Type B pancreatic cell (in vitro differentiated cells): Measurements from ENCODE around the gene UTRN. TPM values are rescaled to one million over a fixed set of nuclear protein-coding genes. Genes with fewer than 3 reads are reported as not detected.

Experiments used
- DNase-seq: peaks from one replicate; pipeline ENCODE4 v3.0.0; 2021; ENCODE audit warnings: mixed read lengths; ENCODE audit not compliant: unreplicated experiment; ENCODE audit errors: extremely low spot score
- H3K27ac Mint-ChIP-seq: 2 replicates; pipeline ENCODE4 v1.8.0; 2021; ENCODE audit warnings: mild to moderate bottlenecking, mixed read lengths
- H3K27me3 Mint-ChIP-seq: 2 replicates; pipeline ENCODE4 v1.8.0; 2021; ENCODE audit warnings: mixed read lengths
- H3K36me3 Mint-ChIP-seq: 2 replicates; pipeline ENCODE4 v1.8.0; 2021; ENCODE audit warnings: mixed read lengths
- H3K4me1 Mint-ChIP-seq: one replicate; pipeline ENCODE4 v1.8.0; 2021; ENCODE audit warnings: mixed read lengths; ENCODE audit not compliant: unreplicated experiment
- H3K4me3 Mint-ChIP-seq: 2 replicates; pipeline ENCODE4 v1.8.0; 2021; ENCODE audit warnings: mild to moderate bottlenecking, mixed read lengths
- H3K9me3 Mint-ChIP-seq: 2 replicates; pipeline ENCODE4 v1.8.0; 2021; ENCODE audit warnings: mixed read lengths
- total RNA-seq: library from RNA; stranded (reverse); gene quantifications from 2 replicates; pipeline ENCODE4 v1.2.1, GENCODE V29; 2021; ENCODE audit warnings: low replicate concordance
- TF ChIP-seq, protein P1 (sequence below): fragments of 200-600 bp; sonication (generic); conservative IDR thresholded peaks from 2 replicates; pipeline ENCODE4 v1.5.0; 2021; ENCODE audit warnings: antibody characterized with exemption, mild to moderate bottlenecking

The UTRN gene
- total RNA-seq, 1 donor from 2014 or later, result 77.7 TPM

DNA sequence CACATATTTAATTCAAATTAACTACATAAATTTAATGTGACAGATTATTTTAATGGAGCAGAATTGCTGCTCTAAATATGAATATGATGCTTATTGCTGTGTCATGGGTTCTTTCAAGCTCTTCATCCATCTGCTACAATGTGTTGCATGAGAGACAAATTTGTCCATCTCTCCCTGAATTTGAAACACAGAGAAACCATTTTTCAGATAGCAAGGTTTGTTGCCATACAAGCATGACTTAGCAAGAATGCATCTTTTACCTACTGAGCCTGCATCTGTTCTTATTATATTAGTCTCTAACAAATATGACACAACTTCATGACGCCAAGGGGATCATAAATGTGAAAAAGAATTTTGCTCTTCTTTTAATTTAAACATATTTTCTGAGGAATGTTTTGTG, 8.0 kb upstream of the UTRN start:
- TF ChIP-seq, protein P1, sequence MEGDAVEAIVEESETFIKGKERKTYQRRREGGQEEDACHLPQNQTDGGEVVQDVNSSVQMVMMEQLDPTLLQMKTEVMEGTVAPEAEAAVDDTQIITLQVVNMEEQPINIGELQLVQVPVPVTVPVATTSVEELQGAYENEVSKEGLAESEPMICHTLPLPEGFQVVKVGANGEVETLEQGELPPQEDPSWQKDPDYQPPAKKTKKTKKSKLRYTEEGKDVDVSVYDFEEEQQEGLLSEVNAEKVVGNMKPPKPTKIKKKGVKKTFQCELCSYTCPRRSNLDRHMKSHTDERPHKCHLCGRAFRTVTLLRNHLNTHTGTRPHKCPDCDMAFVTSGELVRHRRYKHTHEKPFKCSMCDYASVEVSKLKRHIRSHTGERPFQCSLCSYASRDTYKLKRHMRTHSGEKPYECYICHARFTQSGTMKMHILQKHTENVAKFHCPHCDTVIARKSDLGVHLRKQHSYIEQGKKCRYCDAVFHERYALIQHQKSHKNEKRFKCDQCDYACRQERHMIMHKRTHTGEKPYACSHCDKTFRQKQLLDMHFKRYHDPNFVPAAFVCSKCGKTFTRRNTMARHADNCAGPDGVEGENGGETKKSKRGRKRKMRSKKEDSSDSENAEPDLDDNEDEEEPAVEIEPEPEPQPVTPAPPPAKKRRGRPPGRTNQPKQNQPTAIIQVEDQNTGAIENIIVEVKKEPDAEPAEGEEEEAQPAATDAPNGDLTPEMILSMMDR, result no peak
- no peaks in the 10 kb centered on the region for H3K4me1 Mint-ChIP-seq
- H3K9me3 Mint-ChIP-seq, result peaks cover 4% of the 10 kb centered on the region
- no peak overlapping the region for H3K4me3 Mint-ChIP-seq
- no peak for DNase-seq
- no peaks in the 10 kb centered on the region for H3K27me3 Mint-ChIP-seq
- no peak overlapping the region for H3K27ac Mint-ChIP-seq
- peaks cover 4% of the 10 kb centered on the region for H3K36me3 Mint-ChIP-seq

DNA sequence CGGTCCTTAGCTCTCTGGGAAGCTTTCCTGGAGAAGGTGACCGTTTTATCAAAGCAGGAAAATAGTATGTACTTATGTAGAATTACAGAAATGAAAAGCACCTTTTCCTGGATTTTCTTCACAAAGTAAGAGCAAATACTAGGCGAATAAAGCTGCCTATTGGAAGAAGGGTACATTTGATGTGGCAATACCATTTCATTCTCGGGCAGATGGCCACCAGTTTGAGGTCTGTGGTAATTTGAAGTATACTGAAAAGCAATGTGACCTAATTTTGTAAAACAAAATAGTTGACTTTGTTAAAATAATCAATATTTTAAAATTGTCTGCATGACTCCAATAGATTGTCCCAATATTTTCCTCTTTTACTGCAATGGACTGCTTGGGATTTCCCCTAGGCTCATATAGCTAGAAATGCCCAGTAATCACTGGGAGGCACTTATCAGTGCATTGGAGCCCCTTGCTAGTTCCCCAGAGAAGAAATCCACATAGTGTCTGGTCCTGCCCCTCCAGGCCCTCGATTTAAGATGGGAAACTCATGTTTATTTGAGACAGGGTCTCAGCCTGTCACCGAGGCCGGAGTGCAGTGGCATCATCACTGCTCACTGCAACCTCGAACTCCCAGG, 7.4 kb upstream of the UTRN start:
- no peaks in the 10 kb centered on the region for H3K9me3 Mint-ChIP-seq
- TF ChIP-seq, protein P1, result no peak
- no peaks in the 10 kb centered on the region for H3K4me1 Mint-ChIP-seq

DNA sequence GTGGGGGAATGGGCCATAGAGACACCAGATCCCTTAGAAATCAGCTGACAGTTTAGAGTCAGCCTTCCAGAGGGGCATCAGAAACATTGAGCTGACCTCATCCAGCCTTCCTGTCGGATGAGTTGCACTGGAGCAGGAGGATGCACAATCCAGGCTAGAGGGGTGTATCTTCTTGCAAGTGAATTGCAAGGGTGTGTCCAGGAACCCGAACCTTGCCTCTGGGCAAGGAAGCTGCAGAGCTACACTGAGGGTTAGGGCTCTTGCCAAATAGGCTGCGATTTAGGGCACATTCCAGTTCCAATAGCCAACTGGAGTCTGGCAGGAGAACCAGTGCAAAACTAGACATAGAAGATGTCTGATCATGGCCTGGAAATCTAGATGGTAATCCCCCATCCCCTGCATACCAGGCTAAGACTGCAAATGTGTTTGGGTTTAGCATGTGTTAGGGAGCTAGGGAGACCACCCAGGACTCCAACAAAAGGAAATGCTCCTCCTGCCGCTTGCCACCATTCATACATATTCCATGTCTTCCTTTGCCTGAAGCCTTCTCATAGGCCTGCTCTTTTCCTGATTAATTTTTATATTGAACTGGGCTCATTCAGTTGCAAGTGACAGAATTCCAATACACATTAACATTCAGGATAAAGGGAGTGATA, 6.3 kb upstream of the UTRN start:
- Mint-ChIP-seq H3K4me1 (peaks cover 2% of the 10 kb centered on the region), H3K9me3 (no peaks in the 10 kb centered on the region), H3K27ac (no peak overlapping the region), H3K4me3 (no peak overlapping the region), H3K27me3 (no peaks in the 10 kb centered on the region), H3K36me3 (peaks cover 4% of the 10 kb centered on the region)
- no peak for DNase-seq
- TF ChIP-seq, protein P1, result no peak

More for the DNA sequence above, 7.4 kb upstream of the UTRN start:
- DNase-seq, result no peak
- no peaks in the 10 kb centered on the region for H3K27me3 Mint-ChIP-seq
- H3K36me3 Mint-ChIP-seq, result peaks cover 4% of the 10 kb centered on the region
- no peak overlapping the region for H3K4me3 Mint-ChIP-seq
- no peak overlapping the region for H3K27ac Mint-ChIP-seq

DNA sequence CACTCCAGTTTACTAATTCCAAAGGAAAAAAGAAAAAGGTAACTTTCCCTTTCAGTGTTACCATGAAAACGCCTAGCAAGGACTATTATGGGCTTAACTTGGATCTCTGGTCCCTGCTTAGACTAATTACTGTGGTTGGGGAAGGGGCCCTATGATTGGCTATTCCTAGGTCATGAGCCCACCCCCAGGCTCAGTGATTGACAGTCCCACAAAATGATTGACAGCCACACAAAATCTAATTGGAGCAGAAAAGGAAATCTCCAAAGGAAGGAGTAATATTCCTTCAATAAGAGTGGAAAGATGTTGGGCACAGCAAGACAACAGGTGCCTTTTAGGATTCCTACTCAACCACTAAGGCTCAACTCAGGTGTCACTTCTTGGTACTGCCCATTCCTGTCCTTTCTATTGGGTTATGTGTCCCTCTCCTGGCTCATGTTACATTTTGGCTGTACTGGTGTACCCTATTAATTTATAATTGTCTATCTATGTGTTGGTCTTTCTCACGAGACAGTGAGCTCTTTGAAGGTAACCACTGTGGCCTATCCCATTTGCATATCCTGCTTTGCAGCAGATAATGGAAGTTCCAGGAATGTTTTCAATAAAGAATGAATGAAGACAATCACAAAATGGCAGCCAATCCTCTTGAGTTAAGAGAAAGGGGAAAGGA, 5.5 kb upstream of the UTRN start:
- TF ChIP-seq, protein P1, result no peak
- peaks cover 4% of the 10 kb centered on the region for H3K4me1 Mint-ChIP-seq
- no peaks in the 10 kb centered on the region for H3K27me3 Mint-ChIP-seq
- H3K27ac Mint-ChIP-seq, result no peak overlapping the region
- peaks cover 4% of the 10 kb centered on the region for H3K36me3 Mint-ChIP-seq
- no peaks in the 10 kb centered on the region for H3K9me3 Mint-ChIP-seq
- H3K4me3 Mint-ChIP-seq, result no peak overlapping the region
- DNase-seq, result no peak

DNA sequence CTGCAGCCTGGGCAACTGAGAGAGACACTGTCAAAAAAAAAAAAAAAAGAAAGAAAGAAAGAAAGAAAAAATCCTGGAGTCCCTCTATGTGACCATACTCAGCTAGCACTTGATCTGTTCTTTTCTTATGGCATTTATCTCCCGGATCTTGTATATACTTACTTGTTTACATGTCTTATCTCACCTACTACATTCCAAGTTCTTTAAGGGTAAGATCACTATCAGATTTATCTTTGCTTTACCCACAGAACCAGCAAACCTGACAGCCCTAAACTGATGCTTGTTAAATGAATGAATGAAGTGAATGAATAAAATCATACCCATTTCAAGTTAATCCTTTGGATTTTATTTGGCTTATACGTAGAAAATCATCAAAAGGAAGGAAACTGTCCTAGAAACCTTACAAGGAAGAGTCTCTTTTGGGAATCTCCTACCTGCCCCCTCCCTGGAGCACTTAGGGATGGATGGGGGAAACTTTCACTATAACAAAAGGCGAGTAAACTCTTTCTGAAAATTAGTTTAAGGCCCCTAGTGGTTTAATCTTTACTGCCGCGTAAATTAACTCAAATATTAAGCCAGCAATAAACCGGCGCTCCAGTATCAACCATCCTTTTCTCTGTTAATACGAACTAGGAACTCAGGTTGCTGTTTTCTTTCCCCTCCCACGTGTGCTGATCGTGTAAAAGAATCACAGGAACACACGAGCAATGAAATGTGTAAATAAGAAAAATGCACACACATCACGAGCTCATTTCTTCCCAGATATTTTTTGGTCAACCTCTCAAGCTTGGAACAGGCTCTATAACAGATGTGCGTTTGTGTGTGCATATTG, 1.3 kb upstream of the UTRN start:
- Mint-ChIP-seq H3K9me3 (no peaks in the 10 kb centered on the region), H3K4me1 (peaks cover 8% of the 10 kb centered on the region), H3K4me3 (peak overlapping the region; percentile 98), H3K36me3 (peaks cover 4% of the 10 kb centered on the region), H3K27ac (peak overlapping the region; percentile 70), H3K27me3 (no peaks in the 10 kb centered on the region)
- TF ChIP-seq, protein P1, result peak; percentile 58
- DNase-seq, result no peak
